Measurements from ENCODE around the gene MXRA8.

The MXRA8 gene

DNA sequence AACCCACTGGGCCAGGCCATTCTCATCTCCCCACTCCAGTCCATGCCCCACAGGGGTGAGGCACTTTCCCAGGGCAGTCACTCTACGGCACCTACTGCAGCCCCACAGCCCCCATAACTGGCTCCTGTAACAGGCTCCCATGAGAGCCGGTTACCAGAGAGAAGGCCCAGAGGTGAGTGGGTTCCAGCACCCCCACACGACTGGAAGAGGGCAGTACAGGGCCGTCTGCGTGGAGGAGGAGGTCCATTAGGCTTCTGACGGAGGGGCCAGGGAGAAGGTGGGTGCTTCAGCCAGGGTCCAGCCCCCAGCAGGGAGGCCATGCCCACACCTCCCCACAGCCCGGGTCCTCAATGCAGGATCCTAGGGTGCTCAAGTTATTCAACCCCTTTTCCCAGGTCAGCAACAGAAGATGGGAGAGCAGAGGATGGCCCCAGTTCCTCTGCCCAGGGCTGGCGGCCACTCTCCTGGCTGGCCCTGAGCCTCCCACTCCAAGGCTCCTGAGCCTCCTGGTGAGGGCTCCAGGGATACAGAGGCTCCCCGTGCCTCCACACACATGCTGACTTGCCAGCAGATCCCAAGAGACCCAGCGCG, 52.2 kb downstream of the MXRA8 start:
- no peak for DNase-seq

- peak; percentile 89 for DNase-seq
Measured at GRCh38 chr1:1305300-1306069, 52.9 kb downstream of the MXRA8 start.

GRCh38 chr1:1304331-1305299, 53.7 kb downstream of the MXRA8 start:
- DNase-seq: no peak

GRCh38 chr1:1303736-1304135, 54.6 kb downstream of the MXRA8 start:
- no peak for DNase-seq

DNA sequence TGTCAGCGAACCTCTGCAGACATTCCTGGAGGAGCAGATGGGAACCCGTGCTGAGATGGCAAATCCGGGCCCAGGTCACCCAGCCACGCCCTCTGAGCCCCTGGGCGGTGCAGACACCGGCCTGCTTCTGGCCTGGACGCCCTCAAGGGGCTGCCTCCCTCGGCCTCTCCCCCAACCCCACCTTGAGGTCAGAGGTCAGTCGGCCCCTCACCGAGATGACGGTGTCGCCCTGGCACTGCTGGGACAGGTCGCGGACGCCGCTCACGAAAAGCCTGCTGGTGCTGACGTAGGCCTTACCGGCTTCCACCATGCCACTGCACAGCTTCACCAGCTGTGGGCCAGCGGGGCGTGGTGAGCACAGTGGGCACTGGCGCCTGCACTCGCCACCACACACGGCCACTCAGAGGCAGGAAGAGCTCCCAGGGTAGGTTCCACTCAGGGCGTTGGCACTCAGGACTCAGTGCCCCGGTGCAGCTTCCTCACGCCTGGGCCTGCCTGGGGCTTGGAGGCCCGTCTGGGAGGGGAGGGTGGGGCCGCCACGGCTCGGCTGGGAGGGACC, 55.3 kb downstream of the MXRA8 start:
- no peak for DNase-seq
